Measurements from ENCODE around the gene SIAH3.

The SIAH3 gene

DNA sequence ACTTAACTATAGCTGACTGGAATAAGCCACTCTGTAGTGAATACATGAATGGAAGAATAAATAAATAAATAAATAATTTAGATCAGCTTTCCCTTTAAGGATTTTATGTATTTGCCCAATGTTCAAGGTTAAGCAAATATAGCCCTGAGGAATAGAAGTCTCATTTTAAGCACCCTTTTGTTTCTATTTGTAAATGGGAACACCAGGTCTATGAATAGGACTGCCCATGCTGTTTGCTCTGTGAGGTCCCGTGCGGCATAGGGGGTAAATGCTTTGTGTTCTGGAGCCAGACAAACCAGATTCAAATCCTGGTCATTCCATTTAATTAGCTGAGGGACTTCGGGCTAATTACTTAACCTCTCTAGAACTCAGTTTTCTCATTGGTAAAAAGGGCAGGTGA lies 120.1 kb downstream of the SIAH3 start:
- no peak for DNase-seq

DNA sequence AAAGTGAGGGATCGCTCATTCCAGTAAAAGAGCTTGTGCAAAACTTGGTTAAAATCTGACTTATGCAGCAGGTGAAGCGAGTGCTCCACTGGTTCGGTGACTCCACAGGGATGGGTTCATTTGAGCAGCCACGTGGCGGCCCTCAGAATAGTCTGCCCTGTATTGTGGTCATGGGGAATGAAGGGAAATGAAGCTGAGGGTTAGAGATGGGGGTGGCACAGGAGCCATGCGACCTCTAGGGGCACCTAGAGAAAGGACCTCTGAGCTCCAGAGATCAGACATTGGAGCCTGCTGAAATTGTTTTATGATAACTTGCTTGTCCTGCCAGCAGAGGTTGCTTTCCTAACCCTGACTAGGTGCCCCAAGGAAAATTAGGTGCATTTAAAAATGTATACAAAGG lies 122.8 kb downstream of the SIAH3 start:
- DNase-seq = no peak

All from cortex of kidney (tissue), 1 donor.